Mesenchymal stem cell (in vitro differentiated cells and primary cell): ENCODE results near the gene BORCS5.

Experiments used
- DNase-seq: peaks from one replicate; pipeline ENCODE4 v3.0.0-alpha.2; 2013
- H2AFZ ChIP-seq: one replicate; pipeline ENCODE4 v1.6.1; 2013; ENCODE audit warnings: low read depth, mild to moderate bottlenecking, control low read depth, inconsistent platforms, low read length, moderate library complexity
- H2AK5ac ChIP-seq: 2 replicates; pipeline ENCODE4 v1.6.1; 2013; ENCODE audit warnings: low read length, moderate library complexity, mild to moderate bottlenecking, inconsistent platforms; ENCODE audit not compliant: severe bottlenecking
- H2BK120ac ChIP-seq: one replicate; pipeline ENCODE4 v1.6.1; 2013; ENCODE audit warnings: low read depth, mild to moderate bottlenecking, inconsistent platforms, low read length, moderate library complexity
- H2BK12ac ChIP-seq, 2 experiments: one replicate each; pipeline ENCODE4 v1.6.1; 2013; ENCODE audit warnings: inconsistent platforms in 2 of 2, low read length in 2 of 2, mild to moderate bottlenecking in 2 of 2, moderate library complexity in 2 of 2, control low read depth in 1 of 2
- H2BK15ac ChIP-seq: one replicate; pipeline ENCODE4 v1.6.1; 2013; ENCODE audit warnings: mild to moderate bottlenecking, low read depth, inconsistent platforms; ENCODE audit not compliant: poor library complexity, severe bottlenecking
- H2BK5ac ChIP-seq: 2 replicates; pipeline ENCODE4 v1.6.1; 2013; ENCODE audit warnings: low read depth, mild to moderate bottlenecking, low read length, control low read depth, inconsistent platforms; ENCODE audit not compliant: poor library complexity, severe bottlenecking
- H3K14ac ChIP-seq, 2 experiments: one replicate each; pipeline ENCODE4 v1.6.1; 2013; ENCODE audit warnings: inconsistent platforms in 2 of 2, low read length in 2 of 2, control low read depth in 1 of 2, mild to moderate bottlenecking in 1 of 2, moderate library complexity in 1 of 2
- H3K18ac ChIP-seq, 2 experiments: one replicate each; pipeline ENCODE4 v1.6.1; 2013; ENCODE audit warnings: inconsistent platforms in 2 of 2, low read length in 2 of 2, control low read depth in 1 of 2, low read depth in 1 of 2, mild to moderate bottlenecking in 1 of 2
- H3K23ac ChIP-seq, 2 experiments: one replicate each; pipeline ENCODE4 v1.6.1; 2013; ENCODE audit warnings: inconsistent platforms in 2 of 2, low read length in 2 of 2, mild to moderate bottlenecking in 2 of 2, moderate library complexity in 2 of 2, control low read depth in 1 of 2
- H3K27ac ChIP-seq: 2 replicates; pipeline ENCODE4 v1.5.1; 2013; ENCODE audit warnings: mild to moderate bottlenecking, moderate library complexity, low read length, control low read depth, inconsistent platforms; ENCODE audit not compliant: poor library complexity, severe bottlenecking
- H3K27me3 ChIP-seq, 2 experiments: 2 replicates each; pipeline versions ENCODE4 v1.6.1 to v1.7.0; 2013; ENCODE audit warnings: low read length in 2 of 2, mild to moderate bottlenecking in 2 of 2, moderate library complexity in 2 of 2, control low read depth in 1 of 2, inconsistent platforms in 1 of 2; ENCODE audit not compliant: control insufficient read depth in 1 of 2, insufficient read depth in 1 of 2
- H3K36me3 ChIP-seq, 2 experiments: 2 replicates each; pipeline versions ENCODE4 v1.6.1 to v1.7.0; 2013; ENCODE audit warnings: low read length in 2 of 2, control low read depth in 1 of 2, inconsistent platforms in 1 of 2, low read depth in 1 of 2, mild to moderate bottlenecking in 1 of 2; ENCODE audit not compliant: insufficient read depth in 2 of 2, control insufficient read depth in 1 of 2
- H3K4ac ChIP-seq, 2 experiments: one replicate each; pipeline ENCODE4 v1.6.1; 2013; ENCODE audit warnings: inconsistent platforms in 2 of 2, low read length in 2 of 2, mild to moderate bottlenecking in 2 of 2, moderate library complexity in 2 of 2, control low read depth in 1 of 2, low read depth in 1 of 2
- H3K4me1 ChIP-seq: 2 replicates; pipeline ENCODE4 v1.6.1; 2013; ENCODE audit warnings: low read depth, low read length, control low read depth; ENCODE audit not compliant: control insufficient read depth, insufficient read depth
- H3K4me2 ChIP-seq: 2 replicates; pipeline ENCODE4 v1.6.1; 2013; ENCODE audit warnings: low read length, mild to moderate bottlenecking, inconsistent platforms; ENCODE audit not compliant: poor library complexity, severe bottlenecking
- H3K4me3 ChIP-seq, 2 experiments: 2 replicates each; pipeline versions ENCODE4 v1.5.1 to v1.7.0; 2013; ENCODE audit warnings: low read length in 2 of 2, mild to moderate bottlenecking in 2 of 2, control low read depth in 1 of 2, low read depth in 1 of 2; ENCODE audit not compliant: insufficient read depth in 1 of 2
- H3K79me1 ChIP-seq: replicated peaks from 2 replicates; pipeline ENCODE4 v1.6.1; 2013; ENCODE audit warnings: mild to moderate bottlenecking, control low read depth, low read length, inconsistent platforms; ENCODE audit not compliant: poor library complexity, severe bottlenecking
- H3K9ac ChIP-seq: 2 replicates; pipeline ENCODE4 v1.7.0; 2013; ENCODE audit warnings: mild to moderate bottlenecking, low read length, moderate library complexity
- H3K9me3 ChIP-seq: 2 replicates; pipeline ENCODE4 v1.7.0; 2013; ENCODE audit warnings: mild to moderate bottlenecking, low read length; ENCODE audit not compliant: control insufficient read depth
- H4K8ac ChIP-seq: one replicate; pipeline ENCODE4 v1.6.1; 2013; ENCODE audit warnings: inconsistent platforms, mild to moderate bottlenecking, low read length, moderate library complexity
- H4K91ac ChIP-seq: one replicate; pipeline ENCODE4 v1.6.1; 2013; ENCODE audit warnings: mild to moderate bottlenecking, low read length, inconsistent platforms
- WGBS: methylation state at CpG from one replicate; pipeline ENCODE4 v1.1.7; 2013; ENCODE audit warnings: mixed read lengths; 5-methylcytosine and 5-hydroxymethylcytosine counted together

BORCS5 gene

GRCh38 chr12:12503384-12504078 lies 146.7 kb downstream of the BORCS5 start:
- no peak overlapping the region for H2BK15ac ChIP-seq
- H3K27me3 ChIP-seq, result no peaks in the 10 kb centered on the region
- no peak overlapping the region for H3K18ac ChIP-seq
- WGBS, result 91% methylated on average over 8 of the region's 9 CpGs
- no peak overlapping the region for H2BK12ac ChIP-seq
- no peak overlapping the region for H3K4ac ChIP-seq
- no peak for DNase-seq
- H4K8ac ChIP-seq, result no peak overlapping the region
- H2BK120ac ChIP-seq, result no peak overlapping the region
- H3K4me2 ChIP-seq, result no peak overlapping the region
- H3K4me3 ChIP-seq, result no peak overlapping the region
- no peak overlapping the region for H2AFZ ChIP-seq
- H3K36me3 ChIP-seq, result peaks cover 0 to 9% of the 10 kb centered on the region in 2 experiments
- H3K14ac ChIP-seq, result no peak overlapping the region
- H2BK5ac ChIP-seq, result no peak overlapping the region
- H3K79me1 ChIP-seq, result peaks cover 16% of the 10 kb centered on the region
- no peak overlapping the region for H3K27ac ChIP-seq
- peaks cover 2% of the 10 kb centered on the region for H3K4me1 ChIP-seq
- no peak overlapping the region for H3K9ac ChIP-seq
- H3K9me3 ChIP-seq, result no peaks in the 10 kb centered on the region
- no peak overlapping the region for H3K23ac ChIP-seq
- H2AK5ac ChIP-seq, result no peak overlapping the region
- no peak overlapping the region for H4K91ac ChIP-seq

GRCh38 chr12:12505544-12506495 lies 148.9 kb downstream of the BORCS5 start:
- peak overlapping the region; percentile 18 to 23 for H3K18ac ChIP-seq
- no peak overlapping the region for H2AK5ac ChIP-seq
- H3K4ac ChIP-seq, result peak overlapping the region in 1 of 2 experiments; percentile 29
- WGBS, result 43% methylated on average over 11 of the region's 11 CpGs
- H3K27ac ChIP-seq, result no peak overlapping the region
- H3K4me1 ChIP-seq, result peaks cover 2% of the 10 kb centered on the region
- peak overlapping the region in 1 of 2 experiments; percentile 7 for H3K14ac ChIP-seq
- H3K9ac ChIP-seq, result peak overlapping the region; percentile 90
- peaks cover 19% of the 10 kb centered on the region for H3K79me1 ChIP-seq
- no peak overlapping the region for H3K4me2 ChIP-seq
- no peak overlapping the region for H2BK12ac ChIP-seq
- peak; percentile 82 for DNase-seq
- H3K36me3 ChIP-seq, result no peaks in the 10 kb centered on the region
- no peaks in the 10 kb centered on the region for H3K27me3 ChIP-seq
- no peaks in the 10 kb centered on the region for H3K9me3 ChIP-seq
- no peak overlapping the region for H4K8ac ChIP-seq
- H4K91ac ChIP-seq, result no peak overlapping the region
- no peak overlapping the region for H3K23ac ChIP-seq
- peak overlapping the region in 1 of 2 experiments; percentile 68 for H3K4me3 ChIP-seq
- H2BK120ac ChIP-seq, result no peak overlapping the region
- no peak overlapping the region for H2AFZ ChIP-seq
- H2BK5ac ChIP-seq, result no peak overlapping the region
- no peak overlapping the region for H2BK15ac ChIP-seq

GRCh38 chr12:12506496-12506890 lies 149.6 kb downstream of the BORCS5 start:
- peak; percentile 90 for DNase-seq
- H3K9ac ChIP-seq, result peak overlapping the region; percentile 90
- H3K4ac ChIP-seq, result no peak overlapping the region
- no peaks in the 10 kb centered on the region for H3K27me3 ChIP-seq
- H3K9me3 ChIP-seq, result no peaks in the 10 kb centered on the region
- peak overlapping the region in 1 of 2 experiments; percentile 68 for H3K4me3 ChIP-seq
- H3K14ac ChIP-seq, result no peak overlapping the region
- peaks cover 2% of the 10 kb centered on the region for H3K4me1 ChIP-seq
- H2BK120ac ChIP-seq, result no peak overlapping the region
- H3K79me1 ChIP-seq, result peaks cover 21% of the 10 kb centered on the region
- H3K23ac ChIP-seq, result no peak overlapping the region
- H2AK5ac ChIP-seq, result no peak overlapping the region
- no peak overlapping the region for H3K4me2 ChIP-seq
- WGBS, result 4% methylated on average over 3 of the region's 3 CpGs
- no peak overlapping the region for H2BK5ac ChIP-seq
- H3K18ac ChIP-seq, result peak overlapping the region in 1 of 2 experiments; percentile 84
- H2BK12ac ChIP-seq, result no peak overlapping the region
- H4K8ac ChIP-seq, result no peak overlapping the region
- no peak overlapping the region for H2BK15ac ChIP-seq
- no peak overlapping the region for H4K91ac ChIP-seq
- H2AFZ ChIP-seq, result no peak overlapping the region
- no peaks in the 10 kb centered on the region for H3K36me3 ChIP-seq
- H3K27ac ChIP-seq, result no peak overlapping the region

- Histone ChIP-seq H2BK12ac (no peak overlapping the region), H3K23ac (no peak overlapping the region), H4K8ac (no peak overlapping the region), H3K4me2 (no peak overlapping the region), H3K36me3 (no peaks in the 10 kb centered on the region), H2AFZ (no peak overlapping the region), H2BK120ac (no peak overlapping the region), H2BK5ac (no peak overlapping the region), H3K9me3 (no peaks in the 10 kb centered on the region), H3K4me1 (peaks cover 2% of the 10 kb centered on the region), H2BK15ac (no peak overlapping the region), H3K9ac (peak overlapping the region; percentile 90), H3K4ac (no peak overlapping the region), H3K79me1 (peaks cover 19% of the 10 kb centered on the region), H3K18ac (no peak overlapping the region), H4K91ac (no peak overlapping the region), H3K27ac (no peak overlapping the region), H3K14ac (no peak overlapping the region), H3K4me3 (peak overlapping the region in 1 of 2 experiments; percentile 68), H2AK5ac (no peak overlapping the region), H3K27me3 (no peaks in the 10 kb centered on the region)
- peak; percentile 51 for DNase-seq
- WGBS, result no CpG with 5 or more reads among the region's 1 CpG
Observed at GRCh38 chr12:12507121-12507520, 150.2 kb downstream of the BORCS5 start.
